ENCODE measurements around the gene LPCAT3.
"Not testable (repeated sequence)": the region's sequence is repeated elsewhere in the genome, so short reads cannot be mapped to it uniquely, and the experiment has no call there.

Gene LPCAT3

GRCh38 chr12:7046383-7047105 is 28.3 kb upstream of the LPCAT3 start:
- no peak for TF ChIP-seq CTCF (conservative IDR thresholded peaks at IDR 0.05)
- no peak overlapping the region for H3K27ac ChIP-seq

GRCh38 chr12:7045913-7046312 is 27.6 kb upstream of the LPCAT3 start:
- no peak overlapping the region for H3K27ac ChIP-seq
- TF ChIP-seq CTCF (conservative IDR thresholded peaks at IDR 0.05): no peak

GRCh38 chr12:7042842-7043241 is 24.6 kb upstream of the LPCAT3 start:
- no peak overlapping the region for H3K27ac ChIP-seq
- peak; percentile 65; the same call in 1 of the 2 replicates for TF ChIP-seq CTCF (conservative IDR thresholded peaks at IDR 0.05)

- no peak overlapping the region for H3K27ac ChIP-seq
- no peak for TF ChIP-seq CTCF (conservative IDR thresholded peaks at IDR 0.05)
Measured at GRCh38 chr12:7039403-7039802, 21.1 kb upstream of the LPCAT3 start.

- no peak for TF ChIP-seq CTCF (conservative IDR thresholded peaks at IDR 0.05)
Measured at GRCh38 chr12:7038591-7038990, 20.3 kb upstream of the LPCAT3 start.

GRCh38 chr12:7037411-7037810 is 19.1 kb upstream of the LPCAT3 start:
- not testable (repeated sequence) for H3K27ac ChIP-seq

More at GRCh38 chr12:7038591-7038990, 20.3 kb upstream of the LPCAT3 start:
- no peak overlapping the region for H3K27ac ChIP-seq

GRCh38 chr12:7035463-7035862 is 17.2 kb upstream of the LPCAT3 start:
- no peak for TF ChIP-seq CTCF (conservative IDR thresholded peaks at IDR 0.05)
- H3K27ac ChIP-seq: no peak overlapping the region

- no peak for TF ChIP-seq CTCF (conservative IDR thresholded peaks at IDR 0.05)
- H3K27ac ChIP-seq: no peak overlapping the region
Measured at GRCh38 chr12:7034464-7034863, 16.2 kb upstream of the LPCAT3 start.
